Activated CD4-positive, alpha-beta T cell treated with anti-CD3 and anti-CD28 coated beads, Interleukin-2, amount 50 U/mL, for 24 hours (primary cell): Measurements from ENCODE around the gene NSL1.
"Not testable (repeated sequence)": the region's sequence is repeated elsewhere in the genome, so short reads cannot be mapped to it uniquely, and the experiment has no call there.

ENCODE experiments used
- DNase-seq, 2 donors: peaks; one replicate each; pipeline ENCODE4 v3.0.0-alpha.2; 2020; ENCODE audit warnings: low read depth in 1 of 2, low spot score in 1 of 2

Gene NSL1

GRCh38 chr1:212783976-212784375, 7.6 kb downstream of the NSL1 start:
- DNase-seq, result no peak

DNA sequence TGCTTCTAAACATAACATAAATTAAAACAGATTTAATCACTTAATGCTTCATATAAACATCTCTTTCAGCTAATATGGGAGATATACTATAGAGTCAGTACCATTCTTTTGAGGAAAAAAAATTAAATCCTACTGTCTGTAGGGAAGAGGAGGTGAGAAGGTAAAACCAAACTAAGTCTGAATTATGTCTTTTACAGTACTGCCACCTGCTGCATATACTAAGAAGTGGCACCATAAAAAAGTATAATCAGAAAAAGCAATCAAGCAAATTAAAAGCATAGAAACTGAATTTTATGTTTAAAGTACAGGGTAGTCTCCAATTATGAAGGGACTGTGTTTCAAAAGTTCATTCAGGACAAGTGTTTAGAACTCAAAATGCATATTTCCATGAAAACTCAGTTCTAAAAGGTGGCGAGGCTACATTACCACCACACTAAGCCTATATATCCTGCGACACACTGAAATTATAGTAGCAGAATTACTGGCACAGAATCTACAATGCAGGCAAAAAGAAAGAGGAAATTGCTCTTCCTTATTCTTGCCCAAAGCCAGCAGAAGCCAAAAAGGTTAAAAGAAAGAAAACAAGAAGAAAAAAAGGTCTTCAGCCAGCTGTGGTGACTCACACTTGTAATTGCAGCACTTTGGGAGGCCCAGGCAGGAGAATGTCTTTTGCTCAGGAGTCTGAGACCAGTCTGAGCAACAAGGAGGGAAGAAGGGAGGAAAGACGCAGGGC, 9.0 kb downstream of the NSL1 start:
- no peak for DNase-seq

GRCh38 chr1:212781225-212781624, 10.4 kb downstream of the NSL1 start:
- DNase-seq, result no peak

GRCh38 chr1:212780759-212781158, 10.8 kb downstream of the NSL1 start:
- no peak for DNase-seq

DNA sequence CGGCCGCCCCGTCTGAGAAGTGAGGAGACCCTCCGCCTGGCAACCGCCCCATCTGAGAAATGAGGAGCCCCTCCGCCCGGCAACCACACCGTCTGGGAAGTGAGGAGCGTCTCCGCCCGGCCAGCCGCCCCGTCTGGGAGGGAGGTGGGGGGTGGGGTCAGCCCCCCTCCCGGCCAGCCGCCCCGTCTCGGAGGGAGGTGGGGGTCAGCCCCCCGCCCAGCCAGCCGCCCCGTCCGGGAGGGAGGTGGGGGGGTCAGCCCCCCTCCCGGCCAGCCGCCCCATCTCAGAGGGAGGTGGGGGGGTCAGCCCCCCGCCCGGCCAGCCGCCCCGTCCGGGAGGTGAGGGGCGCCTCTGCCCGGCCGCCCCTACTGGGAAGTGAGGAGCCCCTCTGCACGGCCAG, 12.5 kb downstream of the NSL1 start:
- not testable (repeated sequence) for DNase-seq

- no peak for DNase-seq
These were observed 14.4 kb downstream of the NSL1 start for GRCh38 chr1:212777151-212777550.

- DNase-seq, result no peak
These were observed 16.3 kb downstream of the NSL1 start for GRCh38 chr1:212775241-212775640.

GRCh38 chr1:212774584-212774983, 17.0 kb downstream of the NSL1 start:
- no peak for DNase-seq

DNA sequence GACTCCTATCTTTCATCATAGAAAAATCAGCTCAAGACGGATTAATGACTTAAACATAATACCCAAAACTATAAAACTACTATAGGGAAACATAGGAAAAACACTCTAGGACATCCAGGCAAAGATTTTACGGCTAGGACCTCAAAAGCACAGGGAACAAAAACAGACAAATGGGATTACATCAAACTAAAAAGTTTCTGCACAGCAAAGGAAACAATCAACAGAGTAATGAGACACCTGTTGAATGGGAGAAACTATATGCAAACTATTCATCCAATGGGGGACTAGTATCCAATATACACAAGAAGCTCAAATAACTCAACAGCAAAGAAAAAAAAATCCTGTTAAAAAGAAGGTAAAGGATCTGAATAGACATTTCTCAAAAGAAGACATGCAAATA, 18.6 kb downstream of the NSL1 start:
- no peak for DNase-seq

GRCh38 chr1:212771341-212771740, 20.2 kb downstream of the NSL1 start:
- DNase-seq, result no peak

GRCh38 chr1:212769459-212770167, 22.0 kb downstream of the NSL1 start:
- no peak for DNase-seq

GRCh38 chr1:212766825-212767224, 24.8 kb downstream of the NSL1 start:
- not testable (repeated sequence) for DNase-seq

DNA sequence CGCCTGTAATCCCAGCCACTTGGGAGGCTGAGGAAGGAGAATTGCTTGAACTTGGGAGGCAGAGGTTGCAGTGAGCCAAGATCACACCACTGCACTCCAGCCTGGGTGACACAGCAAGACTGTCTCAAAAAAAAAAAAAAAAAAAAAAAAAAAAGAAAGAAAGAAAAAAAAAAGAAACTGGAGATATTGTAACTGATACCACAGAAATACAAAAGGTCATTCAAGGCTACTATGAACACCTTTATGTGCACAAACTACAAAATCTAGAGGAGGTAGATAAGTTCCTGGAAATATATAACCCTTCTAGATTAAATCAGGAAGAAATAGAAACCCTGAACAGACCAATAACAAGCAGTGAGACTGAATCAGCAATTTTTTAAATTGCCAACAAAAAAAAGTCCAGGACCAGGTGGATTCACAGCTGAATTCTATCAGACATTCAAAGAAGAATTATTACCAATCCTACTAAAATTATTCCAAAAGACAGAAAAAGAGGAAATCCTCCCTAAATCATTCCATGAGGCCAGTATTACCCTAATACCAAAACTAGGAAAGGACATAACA, 26.8 kb downstream of the NSL1 start:
- not testable (repeated sequence) for DNase-seq

DNA sequence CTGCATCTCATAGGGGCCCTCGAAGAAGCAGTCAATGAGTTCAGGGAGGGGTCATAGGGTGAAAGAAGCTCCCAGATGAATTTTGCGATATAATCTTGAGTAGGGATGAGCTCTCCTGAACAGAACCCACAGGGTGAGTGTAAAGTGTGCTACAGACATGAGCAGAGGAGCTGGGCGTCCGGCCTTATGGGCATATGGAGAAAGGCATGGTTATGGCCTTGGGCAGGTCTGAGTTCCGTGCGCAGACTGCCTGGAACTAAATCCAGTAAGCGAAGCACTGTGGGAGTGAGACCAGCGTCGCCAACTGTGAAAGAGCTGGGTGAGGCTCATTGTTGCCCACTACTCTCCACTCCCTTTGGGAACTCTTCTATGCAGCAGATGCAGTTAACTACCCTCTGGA, 28.7 kb downstream of the NSL1 start:
- DNase-seq, result no peak

- no peak for DNase-seq
These were observed 29.3 kb downstream of the NSL1 start for GRCh38 chr1:212762234-212762633.

GRCh38 chr1:212760126-212760823, 31.3 kb downstream of the NSL1 start:
- DNase-seq, result peak; percentile 25 to 35

GRCh38 chr1:212759683-212760082, 31.9 kb downstream of the NSL1 start:
- DNase-seq, result no peak

- no peak for DNase-seq
These were observed 36.9 kb downstream of the NSL1 start for GRCh38 chr1:212754680-212755079.

DNA sequence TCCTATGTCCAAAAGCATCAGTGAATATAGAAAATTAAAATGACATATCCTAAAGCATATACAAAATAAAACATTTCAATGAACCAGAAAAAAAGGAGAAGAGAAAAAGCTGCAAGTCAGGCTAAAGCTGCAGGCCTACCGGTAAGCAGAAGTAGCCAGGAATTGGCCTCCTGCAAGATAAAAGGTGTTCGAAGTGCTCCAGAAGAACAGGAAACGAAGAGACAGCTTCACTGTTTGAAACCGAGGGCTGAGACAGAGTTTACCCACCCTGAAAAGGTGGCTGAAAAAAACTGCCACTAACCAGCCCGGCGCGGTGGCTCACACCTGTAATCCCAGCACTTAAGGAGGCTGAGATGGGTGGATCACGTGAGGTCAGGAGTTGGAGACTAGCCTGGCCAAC, 37.4 kb downstream of the NSL1 start:
- no peak for DNase-seq

DNA sequence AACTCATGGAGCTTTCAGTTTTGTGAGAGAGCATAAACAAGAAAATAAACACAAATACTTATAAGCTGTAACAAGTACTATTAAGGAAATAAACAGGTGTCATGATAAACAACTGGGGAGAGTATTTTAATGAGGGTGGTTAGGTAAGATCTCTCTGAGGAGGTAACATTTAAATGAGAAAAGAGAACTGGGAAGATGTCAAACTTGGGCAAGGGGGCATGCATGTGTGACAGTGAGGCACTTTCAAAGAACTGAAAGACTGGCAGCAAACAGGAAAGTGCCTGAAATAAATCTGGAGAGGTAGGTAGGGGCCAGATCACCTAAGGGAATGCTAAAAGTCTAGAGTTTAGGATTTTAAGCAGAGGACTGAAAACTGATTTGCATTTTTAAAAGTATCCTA, 37.8 kb downstream of the NSL1 start:
- no peak for DNase-seq

GRCh38 chr1:212752934-212753497, 38.6 kb downstream of the NSL1 start:
- DNase-seq, result no peak
